GM23338 (cell line): Measurements from ENCODE around the gene PELI3. TPM values are rescaled to one million over a fixed set of nuclear protein-coding genes. Genes with fewer than 3 reads are reported as not detected.
A peak's percentile ranks its signal among the peaks of the same experiment; 100 is the strongest.

ENCODE experiments used
- ATAC-seq: fragments of 200-7000 bp; cut with Tn5 transposase; 3 replicates; pipeline ENCODE4 v1.9.1; 2020
- DNase-seq: peaks from one replicate; pipeline ENCODE4 v3.0.0-alpha.2; 2015; ENCODE audit warnings: low spot score
- H2AFZ ChIP-seq: fragments of 200-600 bp; sonication (generic); 2 replicates; pipeline ENCODE4 v1.8.0; 2016; ENCODE audit warnings: antibody characterized with exemption, mild to moderate bottlenecking, moderate library complexity
- H3F3A ChIP-seq: fragments of 200-600 bp; sonication (generic); replicated peaks from 2 replicates; pipeline ENCODE4 v1.8.0; 2017; ENCODE audit warnings: antibody characterized with exemption, mixed run types, low read depth
- H3K27ac ChIP-seq: fragments of 200-600 bp; sonication (generic); 2 replicates; pipeline ENCODE4 v1.6.1; 2016; ENCODE audit warnings: low read depth
- H3K27me3 ChIP-seq: fragments of 200-600 bp; sonication (generic); 2 replicates; pipeline ENCODE4 v1.8.0; 2016; ENCODE audit warnings: mild to moderate bottlenecking, mixed run types, moderate library complexity; ENCODE audit not compliant: insufficient read depth
- H3K36me3 ChIP-seq: fragments of 200-600 bp; sonication (generic); 2 replicates; pipeline ENCODE4 v1.8.0; 2016; ENCODE audit warnings: mild to moderate bottlenecking; ENCODE audit not compliant: insufficient read depth
- H3K4me1 ChIP-seq: fragments of 200-600 bp; sonication (generic); 2 replicates; pipeline ENCODE4 v1.8.0; 2016; ENCODE audit warnings: mild to moderate bottlenecking, moderate library complexity; ENCODE audit not compliant: insufficient read depth
- H3K4me2 ChIP-seq: fragments of 200-600 bp; sonication (generic); 2 replicates; pipeline ENCODE4 v1.7.1; 2017; ENCODE audit warnings: mixed run types
- H3K4me3 ChIP-seq: fragments of 200-600 bp; sonication (generic); 2 replicates; pipeline ENCODE4 v1.6.1; 2016; ENCODE audit warnings: mixed run types
- H3K79me2 ChIP-seq: fragments of 200-600 bp; sonication (generic); replicated peaks from 2 replicates; pipeline ENCODE4 v1.8.0; 2017; ENCODE audit warnings: mild to moderate bottlenecking; ENCODE audit not compliant: insufficient read depth
- H3K9me2 ChIP-seq: fragments of 200-600 bp; sonication (generic); 2 replicates; pipeline ENCODE4 v1.8.0; 2017; ENCODE audit not compliant: insufficient read depth
- H4K20me1 ChIP-seq: fragments of 200-600 bp; sonication (generic); replicated peaks from 2 replicates; pipeline ENCODE4 v1.8.0; 2017; ENCODE audit warnings: mild to moderate bottlenecking; ENCODE audit not compliant: insufficient read depth
- H3K27ac Mint-ChIP-seq: 2 replicates; pipeline ENCODE4 v1.8.0; 2020; ENCODE audit warnings: inconsistent platforms, mild to moderate bottlenecking, moderate library complexity, mixed read lengths
- H3K27me3 Mint-ChIP-seq: 3 replicates; pipeline ENCODE4 v1.8.0; 2022; ENCODE audit warnings: low read depth, mild to moderate bottlenecking, moderate library complexity, mixed read lengths, inconsistent platforms; ENCODE audit not compliant: insufficient read depth, poor library complexity
- H3K36me3 Mint-ChIP-seq: 3 replicates; pipeline ENCODE4 v1.8.0; 2021; ENCODE audit warnings: low read depth, mild to moderate bottlenecking, inconsistent platforms, moderate library complexity, mixed read lengths
- H3K4me1 Mint-ChIP-seq: 3 replicates; pipeline ENCODE4 v1.8.0; 2020; ENCODE audit warnings: mild to moderate bottlenecking, inconsistent platforms, mixed read lengths
- H3K4me3 Mint-ChIP-seq: 3 replicates; pipeline ENCODE4 v1.8.0; 2021; ENCODE audit warnings: moderate library complexity, mild to moderate bottlenecking, inconsistent platforms, mixed read lengths
- H3K9me3 Mint-ChIP-seq: 3 replicates; pipeline ENCODE4 v1.8.0; 2020; ENCODE audit warnings: moderate library complexity, mild to moderate bottlenecking, inconsistent platforms, mixed read lengths
- CREB1 ChIP-seq: fragments of 250-450 bp; sonication (Bioruptor Pico); IDR thresholded peaks from 2 replicates; pipeline ENCODE4 v1.5.0; 2020; ENCODE audit warnings: low read depth, mild to moderate bottlenecking, moderate library complexity
- NANOG ChIP-seq: IDR thresholded peaks from 2 replicates; pipeline ENCODE4 v1.6.1; 2016; ENCODE audit warnings: antibody characterized with exemption, borderline replicate concordance
- polyA plus RNA-seq: library from polyadenylated mRNA; unstranded; fragments of >200 nt; fragmentation: Nextera tagmentation; extraction: Ambion mirVana; gene quantifications from 2 replicates; pipeline ENCODE4 v1.2.1, GENCODE V29; 2016
- total RNA-seq: library from RNA; depleted of rRNA; stranded (reverse); fragments of >200 nt; shearing (Covaris generic); gene quantifications from 2 replicates; pipeline ENCODE4 v1.2.3, GENCODE V29; 2014
- TF ChIP-seq, protein P1 (sequence below): fragments of 250-450 bp; sonication (Bioruptor Pico); IDR thresholded peaks from 2 replicates; pipeline ENCODE4 v1.5.0; 2020; ENCODE audit warnings: mild to moderate bottlenecking, moderate library complexity

The PELI3 gene
- total and polyA plus RNA-seq, 2 experiments from 2014 or later: 2.8 to 9.1 TPM

DNA sequence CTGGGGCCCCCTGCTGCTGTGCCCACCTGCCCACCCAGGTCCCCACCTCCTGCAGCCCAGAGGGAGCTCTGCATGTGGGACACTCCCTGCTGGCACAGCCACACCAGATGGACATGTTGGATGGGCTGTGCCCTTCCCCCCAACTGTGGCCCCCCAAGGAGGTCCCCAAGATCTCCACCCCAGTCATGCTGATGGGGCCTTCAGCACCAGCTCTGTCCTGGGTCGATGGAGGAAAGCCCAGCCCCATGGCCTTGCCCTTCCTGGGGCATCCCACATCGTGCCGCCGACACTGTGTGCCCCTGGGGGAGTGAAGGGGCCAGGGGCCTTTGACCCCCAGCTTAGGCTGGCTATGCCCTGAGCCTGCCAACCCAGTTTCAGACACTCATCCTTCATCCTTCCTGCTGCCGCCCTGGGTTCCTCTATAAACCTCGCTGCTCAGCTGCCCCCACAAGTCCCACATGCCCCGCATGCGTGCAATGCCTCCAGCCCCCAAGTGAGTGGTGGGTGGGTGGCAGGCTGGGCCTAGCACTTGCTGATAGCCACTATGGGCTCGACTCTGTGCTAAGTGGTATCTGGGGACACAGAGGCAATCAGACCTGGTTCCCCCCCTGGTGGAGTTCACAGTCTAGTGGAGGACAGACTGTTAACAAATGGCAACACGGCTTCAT, 9.6 kb downstream of the PELI3 start:
- TF ChIP-seq, protein P1, sequence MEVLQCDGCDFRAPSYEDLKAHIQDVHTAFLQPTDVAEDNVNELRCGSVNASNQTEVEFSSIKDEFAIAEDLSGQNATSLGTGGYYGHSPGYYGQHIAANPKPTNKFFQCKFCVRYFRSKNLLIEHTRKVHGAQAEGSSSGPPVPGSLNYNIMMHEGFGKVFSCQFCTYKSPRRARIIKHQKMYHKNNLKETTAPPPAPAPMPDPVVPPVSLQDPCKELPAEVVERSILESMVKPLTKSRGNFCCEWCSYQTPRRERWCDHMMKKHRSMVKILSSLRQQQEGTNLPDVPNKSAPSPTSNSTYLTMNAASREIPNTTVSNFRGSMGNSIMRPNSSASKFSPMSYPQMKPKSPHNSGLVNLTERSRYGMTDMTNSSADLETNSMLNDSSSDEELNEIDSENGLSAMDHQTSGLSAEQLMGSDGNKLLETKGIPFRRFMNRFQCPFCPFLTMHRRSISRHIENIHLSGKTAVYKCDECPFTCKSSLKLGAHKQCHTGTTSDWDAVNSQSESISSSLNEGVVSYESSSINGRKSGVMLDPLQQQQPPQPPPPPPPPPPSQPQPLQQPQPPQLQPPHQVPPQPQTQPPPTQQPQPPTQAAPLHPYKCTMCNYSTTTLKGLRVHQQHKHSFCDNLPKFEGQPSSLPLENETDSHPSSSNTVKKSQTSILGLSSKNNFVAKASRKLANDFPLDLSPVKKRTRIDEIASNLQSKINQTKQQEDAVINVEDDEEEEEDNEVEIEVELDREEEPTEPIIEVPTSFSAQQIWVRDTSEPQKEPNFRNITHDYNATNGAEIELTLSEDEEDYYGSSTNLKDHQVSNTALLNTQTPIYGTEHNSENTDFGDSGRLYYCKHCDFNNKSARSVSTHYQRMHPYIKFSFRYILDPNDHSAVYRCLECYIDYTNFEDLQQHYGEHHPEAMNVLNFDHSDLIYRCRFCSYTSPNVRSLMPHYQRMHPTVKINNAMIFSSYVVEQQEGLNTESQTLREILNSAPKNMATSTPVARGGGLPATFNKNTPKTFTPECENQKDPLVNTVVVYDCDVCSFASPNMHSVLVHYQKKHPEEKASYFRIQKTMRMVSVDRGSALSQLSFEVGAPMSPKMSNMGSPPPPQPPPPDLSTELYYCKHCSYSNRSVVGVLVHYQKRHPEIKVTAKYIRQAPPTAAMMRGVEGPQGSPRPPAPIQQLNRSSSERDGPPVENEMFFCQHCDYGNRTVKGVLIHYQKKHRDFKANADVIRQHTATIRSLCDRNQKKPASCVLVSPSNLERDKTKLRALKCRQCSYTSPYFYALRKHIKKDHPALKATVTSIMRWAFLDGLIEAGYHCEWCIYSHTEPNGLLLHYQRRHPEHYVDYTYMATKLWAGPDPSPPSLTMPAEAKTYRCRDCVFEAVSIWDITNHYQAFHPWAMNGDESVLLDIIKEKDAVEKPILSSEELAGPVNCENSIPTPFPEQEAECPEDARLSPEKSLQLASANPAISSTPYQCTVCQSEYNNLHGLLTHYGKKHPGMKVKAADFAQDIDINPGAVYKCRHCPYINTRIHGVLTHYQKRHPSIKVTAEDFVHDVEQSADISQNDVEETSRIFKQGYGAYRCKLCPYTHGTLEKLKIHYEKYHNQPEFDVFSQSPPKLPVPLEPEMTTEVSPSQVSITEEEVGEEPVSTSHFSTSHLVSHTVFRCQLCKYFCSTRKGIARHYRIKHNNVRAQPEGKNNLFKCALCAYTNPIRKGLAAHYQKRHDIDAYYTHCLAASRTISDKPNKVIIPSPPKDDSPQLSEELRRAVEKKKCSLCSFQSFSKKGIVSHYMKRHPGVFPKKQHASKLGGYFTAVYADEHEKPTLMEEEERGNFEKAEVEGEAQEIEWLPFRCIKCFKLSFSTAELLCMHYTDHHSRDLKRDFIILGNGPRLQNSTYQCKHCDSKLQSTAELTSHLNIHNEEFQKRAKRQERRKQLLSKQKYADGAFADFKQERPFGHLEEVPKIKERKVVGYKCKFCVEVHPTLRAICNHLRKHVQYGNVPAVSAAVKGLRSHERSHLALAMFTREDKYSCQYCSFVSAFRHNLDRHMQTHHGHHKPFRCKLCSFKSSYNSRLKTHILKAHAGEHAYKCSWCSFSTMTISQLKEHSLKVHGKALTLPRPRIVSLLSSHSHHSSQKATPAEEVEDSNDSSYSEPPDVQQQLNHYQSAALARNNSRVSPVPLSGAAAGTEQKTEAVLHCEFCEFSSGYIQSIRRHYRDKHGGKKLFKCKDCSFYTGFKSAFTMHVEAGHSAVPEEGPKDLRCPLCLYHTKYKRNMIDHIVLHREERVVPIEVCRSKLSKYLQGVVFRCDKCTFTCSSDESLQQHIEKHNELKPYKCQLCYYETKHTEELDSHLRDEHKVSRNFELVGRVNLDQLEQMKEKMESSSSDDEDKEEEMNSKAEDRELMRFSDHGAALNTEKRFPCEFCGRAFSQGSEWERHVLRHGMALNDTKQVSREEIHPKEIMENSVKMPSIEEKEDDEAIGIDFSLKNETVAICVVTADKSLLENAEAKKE (CRISPR knock-in tag): no peak
- no peak for TF ChIP-seq NANOG
- no peaks in the 10 kb centered on the region for H3K27me3 ChIP-seq
- no peaks in the 10 kb centered on the region; the same call in 1 of the 2 replicates for H3K36me3 ChIP-seq
- no peak overlapping the region for H3K4me3 ChIP-seq
- peaks cover 6% of the 10 kb centered on the region; the same call in 1 of the 2 replicates for H3K79me2 ChIP-seq
- no peaks in the 10 kb centered on the region for H3K9me2 ChIP-seq
- H3K4me2 ChIP-seq: peak overlapping the region; percentile 51; the same call in 1 of the 2 replicates
- peaks cover 8% of the 10 kb centered on the region for H3K4me1 ChIP-seq
- peak; percentile 34 for DNase-seq
- Mint-ChIP-seq H3K4me3 (peak overlapping the region; percentile 0; the same call in 1 of the 3 replicates), H3K4me1 (peaks cover 25% of the 10 kb centered on the region), H3K27ac (no peak overlapping the region), H3K9me3 (no peaks in the 10 kb centered on the region), H3K36me3 (peaks cover 3% of the 10 kb centered on the region; the same call in 2 of the 3 replicates), H3K27me3 (peaks cover 13% of the 10 kb centered on the region)
- H3K27ac ChIP-seq: no peak overlapping the region
- H3F3A ChIP-seq: peaks cover 16% of the 10 kb centered on the region; the same call in 1 of the 2 replicates
- H4K20me1 ChIP-seq: no peaks in the 10 kb centered on the region; the same call in 1 of the 2 replicates
- no peak overlapping the region for H2AFZ ChIP-seq
- ATAC-seq: no peak

DNA sequence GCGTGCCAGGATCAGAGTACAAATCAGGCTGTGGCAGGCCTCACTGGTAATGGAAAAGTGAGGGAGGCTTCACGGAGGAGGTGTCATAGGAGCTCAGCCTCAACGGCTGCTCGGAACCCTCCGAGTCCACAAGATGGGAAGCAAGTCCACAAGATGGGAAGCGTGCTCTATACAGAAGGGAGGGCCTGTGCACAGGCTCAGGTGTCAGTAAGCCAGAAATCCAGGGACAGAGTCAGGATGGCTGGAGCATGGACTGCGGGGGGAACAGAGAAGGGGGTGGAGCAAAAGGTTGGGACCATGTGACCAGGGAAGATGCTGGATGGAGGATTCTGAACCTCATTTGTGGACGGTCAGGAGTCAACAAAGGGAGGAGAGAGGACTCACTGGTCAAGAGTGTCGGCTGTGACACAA, 10.1 kb downstream of the PELI3 start:
- no peaks in the 10 kb centered on the region for H3K9me3 Mint-ChIP-seq
- DNase-seq (peak; percentile 61), ATAC-seq (peak; percentile 2)
- Histone ChIP-seq H3K4me3 (no peak overlapping the region), H4K20me1 (no peaks in the 10 kb centered on the region; the same call in none of the 2 replicates), H3K36me3 (no peaks in the 10 kb centered on the region; the same call in 1 of the 2 replicates), H3F3A (peaks cover 16% of the 10 kb centered on the region; the same call in 1 of the 2 replicates), H3K27me3 (no peaks in the 10 kb centered on the region), H3K9me2 (no peaks in the 10 kb centered on the region), H2AFZ (no peak overlapping the region), H3K4me1 (peaks cover 8% of the 10 kb centered on the region), H3K79me2 (peaks cover 9% of the 10 kb centered on the region; the same call in 1 of the 2 replicates), H3K27ac (no peak overlapping the region), H3K4me2 (peak overlapping the region; percentile 51; the same call in 1 of the 2 replicates)
- peaks cover 25% of the 10 kb centered on the region for H3K4me1 Mint-ChIP-seq
- peaks cover 13% of the 10 kb centered on the region for H3K27me3 Mint-ChIP-seq
- no peak for TF ChIP-seq CREB1 (CRISPR knock-in tag)
- no peak overlapping the region for H3K27ac Mint-ChIP-seq
- peaks cover 3% of the 10 kb centered on the region; the same call in 2 of the 3 replicates for H3K36me3 Mint-ChIP-seq
- peak overlapping the region; percentile 0; the same call in 1 of the 3 replicates for H3K4me3 Mint-ChIP-seq
